GM12878 (cell line): ENCODE data around the gene CHST8.

ENCODE experiments used
- BCL11A ChIP-seq: IDR thresholded peaks from 2 replicates; pipeline ENCODE4 v1.6.1; 2011; ENCODE audit warnings: low read depth, low read length
- EGR1 ChIP-seq, 2 experiments: IDR thresholded peaks; 1 replicate in 1 of 2; 2 replicates in 1 of 2; pipeline ENCODE4 v1.6.1; 2011 to 2012; ENCODE audit warnings: low read depth in 2 of 2, low read length in 2 of 2, borderline replicate concordance in 1 of 2, mild to moderate bottlenecking in 1 of 2, moderate library complexity in 1 of 2
- JUND ChIP-seq: IDR thresholded peaks from 2 replicates; pipeline ENCODE4 v1.6.1; 2012; ENCODE audit warnings: low read depth, mild to moderate bottlenecking, low read length, improper control_type of control experiment, moderate library complexity
- MAX ChIP-seq: IDR thresholded peaks from 2 replicates; pipeline ENCODE4 v1.6.1; 2012; ENCODE audit warnings: low read depth, low read length, improper control_type of control experiment
- MEF2B ChIP-seq: fragments of 450-650 bp; IDR thresholded peaks from 2 replicates; pipeline ENCODE4 v1.6.1; 2018; ENCODE audit warnings: mild to moderate bottlenecking, moderate library complexity; ENCODE audit not compliant: partially characterized antibody, poor library complexity, severe bottlenecking
- NRF1 ChIP-seq: conservative IDR thresholded peaks from 2 replicates; pipeline ENCODE4 v1.6.1; 2011; ENCODE audit warnings: mild to moderate bottlenecking, low read depth, low read length, improper control_type of control experiment
- ZNF592 ChIP-seq: fragments of 450-650 bp; IDR thresholded peaks from 2 replicates; pipeline ENCODE4 v1.6.1; 2017; ENCODE audit warnings: mild to moderate bottlenecking, moderate library complexity
- TF ChIP-seq, protein P1 (sequence below), 3 experiments: IDR thresholded peaks in 2 of 3; conservative IDR thresholded peaks in 1 of 3; 2 replicates each; pipeline ENCODE4 v1.5.1; 2011; ENCODE audit warnings: low read depth in 3 of 3, low read length in 3 of 3, mild to moderate bottlenecking in 3 of 3, control low read depth in 2 of 3, moderate library complexity in 2 of 3, inconsistent platforms in 1 of 3, mixed read lengths in 1 of 3; ENCODE audit not compliant: control insufficient read depth in 2 of 3, insufficient read depth in 1 of 3; ENCODE audit errors: extremely low read depth in 1 of 3
- TF ChIP-seq, protein P2 (sequence below): IDR thresholded peaks from 2 replicates; pipeline ENCODE4 v1.6.1; 2012; ENCODE audit warnings: low read depth, low read length, improper control_type of control experiment

- TF ChIP-seq, protein P1, sequence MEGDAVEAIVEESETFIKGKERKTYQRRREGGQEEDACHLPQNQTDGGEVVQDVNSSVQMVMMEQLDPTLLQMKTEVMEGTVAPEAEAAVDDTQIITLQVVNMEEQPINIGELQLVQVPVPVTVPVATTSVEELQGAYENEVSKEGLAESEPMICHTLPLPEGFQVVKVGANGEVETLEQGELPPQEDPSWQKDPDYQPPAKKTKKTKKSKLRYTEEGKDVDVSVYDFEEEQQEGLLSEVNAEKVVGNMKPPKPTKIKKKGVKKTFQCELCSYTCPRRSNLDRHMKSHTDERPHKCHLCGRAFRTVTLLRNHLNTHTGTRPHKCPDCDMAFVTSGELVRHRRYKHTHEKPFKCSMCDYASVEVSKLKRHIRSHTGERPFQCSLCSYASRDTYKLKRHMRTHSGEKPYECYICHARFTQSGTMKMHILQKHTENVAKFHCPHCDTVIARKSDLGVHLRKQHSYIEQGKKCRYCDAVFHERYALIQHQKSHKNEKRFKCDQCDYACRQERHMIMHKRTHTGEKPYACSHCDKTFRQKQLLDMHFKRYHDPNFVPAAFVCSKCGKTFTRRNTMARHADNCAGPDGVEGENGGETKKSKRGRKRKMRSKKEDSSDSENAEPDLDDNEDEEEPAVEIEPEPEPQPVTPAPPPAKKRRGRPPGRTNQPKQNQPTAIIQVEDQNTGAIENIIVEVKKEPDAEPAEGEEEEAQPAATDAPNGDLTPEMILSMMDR (IDR thresholded peaks at IDR 0.05 in 2 of 3, conservative IDR thresholded peaks at IDR 0.05 in 1 of 3; ENCODE audit: control insufficient read depth in 2 of 3, extremely low read depth in 1 of 3, insufficient read depth in 1 of 3, low read depth in 3 of 3, low read length in 3 of 3): no peak
- TF ChIP-seq, protein P2, sequence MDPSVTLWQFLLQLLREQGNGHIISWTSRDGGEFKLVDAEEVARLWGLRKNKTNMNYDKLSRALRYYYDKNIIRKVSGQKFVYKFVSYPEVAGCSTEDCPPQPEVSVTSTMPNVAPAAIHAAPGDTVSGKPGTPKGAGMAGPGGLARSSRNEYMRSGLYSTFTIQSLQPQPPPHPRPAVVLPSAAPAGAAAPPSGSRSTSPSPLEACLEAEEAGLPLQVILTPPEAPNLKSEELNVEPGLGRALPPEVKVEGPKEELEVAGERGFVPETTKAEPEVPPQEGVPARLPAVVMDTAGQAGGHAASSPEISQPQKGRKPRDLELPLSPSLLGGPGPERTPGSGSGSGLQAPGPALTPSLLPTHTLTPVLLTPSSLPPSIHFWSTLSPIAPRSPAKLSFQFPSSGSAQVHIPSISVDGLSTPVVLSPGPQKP: no peak
- TF ChIP-seq MEF2B (no peak), MAX (no peak), JUND (no peak), BCL11A (no peak), ZNF592 (no peak), EGR1 (IDR thresholded peaks at IDR 0.05; ENCODE audit: borderline replicate concordance in 1 of 2, low read depth in 2 of 2, low read length in 2 of 2) (no peak), NRF1 (no peak)
Measured at GRCh38 chr19:33752945-33753344, 131.2 kb downstream of the CHST8 start.
